ENCODE measurements around the gene C2CD2.
"Not testable (repeated sequence)": the region's sequence is repeated elsewhere in the genome, so short reads cannot be mapped to it uniquely, and the experiment has no call there.

The C2CD2 gene

GRCh38 chr21:41958886-41959563 is 5.2 kb upstream of the C2CD2 start:
- no peak for DNase-seq (ENCODE audit: low read depth)

DNA sequence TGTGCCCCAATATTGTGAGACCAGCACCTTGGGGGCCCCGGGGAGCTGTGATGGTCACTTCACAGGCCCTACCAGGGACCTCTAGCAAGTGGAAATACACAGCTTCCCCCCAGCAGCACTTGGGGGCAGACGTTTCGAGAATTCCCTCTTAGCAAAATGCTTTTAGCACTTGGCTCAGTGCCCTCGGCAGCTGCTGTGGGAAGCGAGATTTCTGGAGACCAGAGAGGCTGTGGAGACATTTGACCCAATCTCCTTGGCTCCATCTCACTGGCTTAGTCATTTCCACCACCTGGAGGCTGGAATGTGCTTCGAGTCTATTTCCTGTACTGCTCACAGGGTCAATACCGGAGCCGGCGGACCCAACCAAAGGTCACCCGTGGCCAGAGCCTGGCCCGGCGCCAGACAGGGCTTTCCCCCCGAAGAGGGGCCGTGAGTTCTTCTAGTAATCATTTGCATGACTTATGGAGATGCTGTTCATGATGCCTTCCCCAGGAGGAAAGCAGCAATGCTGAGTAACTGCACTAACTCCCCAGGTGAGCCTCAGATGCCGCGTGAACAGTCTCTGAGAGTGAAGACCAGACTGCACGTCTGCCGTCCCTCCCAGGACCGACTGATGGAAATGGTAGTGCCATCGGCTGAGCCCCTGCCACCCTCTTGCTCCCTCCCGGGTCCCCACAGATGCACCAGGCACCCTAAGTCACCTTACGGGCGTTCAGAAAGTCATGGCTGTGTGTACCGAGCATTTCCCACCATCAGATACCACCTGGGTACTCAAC is 4.4 kb upstream of the C2CD2 start:
- no peak for DNase-seq (ENCODE audit: low read depth)

GRCh38 chr21:41956926-41957729 is 3.3 kb upstream of the C2CD2 start:
- no peak for DNase-seq (ENCODE audit: low read depth)

DNA sequence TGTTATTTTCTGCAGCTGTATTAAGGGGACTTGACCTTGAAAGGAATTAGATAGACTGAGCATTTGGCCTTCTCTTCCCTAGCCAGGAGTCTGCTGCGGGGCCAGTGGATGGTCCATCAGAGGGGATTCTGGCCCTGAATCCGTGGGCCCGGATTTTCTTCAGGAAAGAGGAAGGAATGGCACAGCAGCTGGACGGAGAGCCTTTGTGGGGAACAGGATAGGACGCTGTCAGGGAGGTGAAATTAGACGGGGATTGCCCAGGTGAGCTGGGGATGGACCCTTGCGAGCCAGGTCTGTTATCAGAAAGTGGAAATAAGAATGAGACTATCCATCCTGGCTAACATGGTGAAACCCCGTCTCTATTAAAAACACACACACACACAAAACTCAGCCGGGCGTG is 1.7 kb upstream of the C2CD2 start:
- no peak for DNase-seq (ENCODE audit: low read depth)

GRCh38 chr21:41954654-41955499 is 1.1 kb upstream of the C2CD2 start:
- DNase-seq (ENCODE audit: low read depth) = no peak

DNA sequence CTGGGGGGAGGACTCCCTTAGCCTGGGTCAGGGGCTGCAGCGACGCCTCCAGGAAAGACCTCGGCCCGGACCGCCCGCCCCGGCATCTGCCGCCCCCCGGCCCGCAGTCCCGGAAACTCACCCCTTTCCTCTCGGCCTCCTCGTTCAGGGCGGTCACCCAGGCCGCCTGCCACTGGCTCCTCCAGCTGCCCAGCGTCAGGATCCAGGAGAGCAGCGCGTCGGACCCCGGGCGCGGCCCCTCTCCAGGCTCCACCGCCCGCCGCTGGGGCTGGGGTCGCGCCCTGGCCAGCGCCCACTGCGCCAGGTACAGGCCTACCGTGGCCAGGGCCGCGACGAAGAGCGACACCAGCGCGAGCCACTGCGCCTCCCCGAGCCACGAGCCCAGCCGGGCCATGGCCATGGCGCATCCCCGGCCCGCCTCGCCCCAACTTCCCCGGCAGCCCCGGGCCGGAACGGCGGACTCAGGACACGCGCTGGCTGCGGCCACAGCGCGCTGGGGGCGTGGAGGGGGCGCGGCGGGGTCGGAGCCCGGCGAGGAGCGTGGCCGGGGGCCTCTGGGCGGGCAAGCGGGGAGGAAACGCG is 478 bp downstream of the C2CD2 start:
- DNase-seq (ENCODE audit: low read depth) = no peak

- no peak for DNase-seq (ENCODE audit: low read depth)
These were observed 1.1 kb downstream of the C2CD2 start for GRCh38 chr21:41952568-41953248.

DNA sequence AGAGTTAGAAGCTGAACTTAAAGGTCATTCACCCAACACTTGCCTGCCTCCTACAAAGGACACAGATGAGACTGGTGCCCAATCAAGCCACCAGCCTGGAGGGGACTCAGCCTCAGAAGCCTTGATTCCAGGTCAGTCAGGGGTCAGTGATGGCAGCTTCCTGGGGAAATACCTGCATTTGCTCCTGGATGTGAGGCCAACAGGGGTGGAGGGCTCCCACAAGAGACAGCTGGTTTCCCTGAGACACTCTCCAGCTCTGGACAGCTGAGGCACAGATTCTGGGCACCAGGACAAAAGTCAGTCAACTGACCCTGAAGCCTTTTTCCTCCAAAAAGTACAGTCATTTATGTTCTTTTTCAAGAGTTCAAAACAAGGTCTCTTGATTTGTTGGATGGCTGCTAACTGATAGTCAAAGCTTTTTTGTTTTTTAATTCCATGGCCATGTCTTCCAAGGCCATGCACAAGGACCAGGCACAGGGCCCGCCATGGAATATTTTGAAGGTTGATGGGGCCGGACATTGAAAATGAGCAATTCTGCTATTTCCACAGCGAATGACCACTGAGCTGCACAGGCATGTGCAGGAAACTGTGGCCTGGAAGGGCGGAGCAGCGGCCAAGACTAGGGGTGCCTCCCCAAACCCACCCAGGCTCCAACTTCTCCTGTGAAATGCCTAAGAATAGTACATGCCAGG is 1.8 kb downstream of the C2CD2 start:
- DNase-seq (ENCODE audit: low read depth) = no peak

DNA sequence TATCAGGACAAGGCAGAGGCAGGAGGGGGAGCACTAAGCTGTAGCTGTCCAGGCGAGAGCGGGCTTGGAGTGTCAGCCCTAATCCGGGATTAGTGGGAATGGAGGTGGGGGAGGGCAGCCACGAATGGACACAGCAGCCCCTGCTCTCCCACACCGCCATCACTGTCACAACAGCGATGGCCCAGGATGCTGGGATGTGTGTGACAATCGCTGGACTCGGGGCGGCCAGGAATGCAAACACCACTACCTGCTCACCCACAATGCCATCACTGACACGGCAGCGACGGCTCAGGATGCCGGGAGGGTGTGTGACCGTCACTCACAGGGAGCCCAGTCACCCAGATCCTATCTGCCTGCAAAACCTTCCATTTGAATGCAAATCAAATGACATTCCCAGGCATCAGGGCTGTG is 2.9 kb downstream of the C2CD2 start:
- DNase-seq (ENCODE audit: low read depth) = no peak

DNA sequence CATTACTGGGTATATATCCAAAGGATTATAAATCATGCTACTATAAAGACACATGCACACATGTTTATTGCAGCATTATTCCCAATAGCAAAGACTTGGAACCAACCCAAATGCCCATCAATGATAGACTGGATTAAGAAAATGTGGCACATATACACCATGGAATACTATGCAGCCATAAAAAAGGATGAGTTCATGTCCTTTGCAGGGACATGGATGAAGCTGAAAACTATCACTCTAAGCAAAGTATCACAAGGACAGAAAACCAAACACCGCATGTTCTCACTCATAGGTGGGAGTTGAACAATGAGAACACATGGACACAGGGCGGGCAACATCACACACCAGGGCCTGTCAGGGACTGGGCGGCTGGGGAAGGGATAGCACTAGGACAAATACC is 4.2 kb downstream of the C2CD2 start:
- DNase-seq (ENCODE audit: low read depth) = not testable (repeated sequence)

GRCh38 chr21:41948901-41949300 is 4.9 kb downstream of the C2CD2 start:
- no peak for DNase-seq (ENCODE audit: low read depth)

- DNase-seq (ENCODE audit: low read depth) = no peak
These were observed 5.5 kb downstream of the C2CD2 start for GRCh38 chr21:41948078-41948895.

GRCh38 chr21:41945982-41946381 is 7.8 kb downstream of the C2CD2 start:
- DNase-seq (ENCODE audit: low read depth) = no peak

- DNase-seq (ENCODE audit: low read depth) = no peak
These were observed 10.0 kb downstream of the C2CD2 start for GRCh38 chr21:41943851-41944250.

- DNase-seq (ENCODE audit: low read depth) = no peak
These were observed 11.4 kb downstream of the C2CD2 start for GRCh38 chr21:41942457-41942856.

- DNase-seq (ENCODE audit: low read depth) = no peak
These were observed 11.9 kb downstream of the C2CD2 start for GRCh38 chr21:41941941-41942340.

DNA sequence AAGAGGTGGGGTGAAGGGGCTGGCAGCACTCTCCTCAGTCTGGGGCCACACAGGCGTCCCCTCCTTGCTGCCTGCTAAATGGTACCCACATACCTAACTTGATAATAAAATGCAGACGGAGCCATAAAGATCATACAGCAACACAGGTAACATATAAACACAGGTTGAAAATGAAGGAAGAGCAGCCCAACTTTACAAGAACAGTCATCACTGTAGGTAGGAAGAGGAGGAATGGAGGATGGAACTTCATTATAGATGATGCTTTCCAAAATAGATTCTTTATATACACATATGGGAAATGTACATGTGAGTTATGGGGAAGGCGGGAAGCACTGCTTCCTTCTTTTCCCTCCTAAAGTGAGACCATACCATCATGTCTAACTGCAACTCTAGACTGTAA is 13.4 kb downstream of the C2CD2 start:
- no peak for DNase-seq (ENCODE audit: low read depth)

DNA sequence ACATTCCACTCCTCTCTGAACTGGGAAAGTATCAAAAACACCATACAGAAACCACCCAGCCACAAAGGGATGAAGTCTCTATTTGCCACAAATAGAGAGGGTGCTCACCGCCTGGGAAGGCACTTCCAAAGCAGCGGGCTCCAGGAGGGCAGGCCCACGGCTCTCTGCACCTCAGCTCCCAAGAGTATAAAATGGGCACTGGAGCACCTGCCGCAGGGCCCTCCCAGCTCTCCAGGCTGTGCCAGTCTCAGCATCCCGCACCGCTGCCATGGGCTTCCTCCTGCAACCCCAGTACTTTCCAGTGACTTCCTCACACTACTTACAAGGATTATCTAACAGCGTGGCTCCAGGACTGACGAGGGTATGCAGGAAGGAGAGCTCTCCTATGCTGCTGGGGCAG is 14.4 kb downstream of the C2CD2 start:
- DNase-seq (ENCODE audit: low read depth) = no peak

DNA sequence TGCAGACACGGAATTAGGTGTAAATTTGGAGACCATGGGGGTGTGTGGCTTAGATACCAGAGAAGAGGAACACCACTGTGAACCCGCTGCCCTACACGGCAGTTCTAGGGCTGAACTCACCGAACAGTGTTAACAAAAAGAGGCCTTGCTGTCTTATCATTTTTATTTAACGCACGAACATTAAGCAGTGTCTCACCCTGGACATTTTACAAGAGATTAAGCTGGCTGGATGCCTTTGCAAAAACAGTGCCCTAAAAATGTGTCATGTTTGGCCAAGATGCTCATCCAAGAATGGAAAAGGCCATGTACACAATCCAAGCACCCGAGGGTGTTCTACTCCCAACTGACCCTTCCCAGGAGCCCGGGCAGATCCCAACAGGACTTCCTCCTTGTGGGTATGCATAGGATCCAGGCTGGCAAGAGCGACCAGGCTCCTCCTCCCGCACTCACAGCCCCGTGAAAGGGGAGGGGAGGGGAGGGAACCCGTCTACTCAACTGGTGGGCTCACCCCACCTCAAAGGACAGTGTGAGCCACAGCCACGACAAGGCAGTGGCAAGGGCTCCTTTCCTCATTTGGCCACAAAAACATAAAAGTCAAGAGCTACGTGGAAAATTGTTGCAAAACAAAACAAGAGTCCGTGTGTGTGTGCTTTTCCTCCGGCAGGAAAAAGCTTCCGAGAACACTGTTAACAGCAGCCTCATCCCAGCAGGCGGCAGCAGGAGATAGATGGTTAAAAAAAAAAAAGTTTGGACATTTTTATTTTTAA is 20.3 kb downstream of the C2CD2 start:
- no peak for DNase-seq (ENCODE audit: low read depth)

All from stromal cell of bone marrow (primary cell).